Fibroblast of upper back skin (primary cell): ENCODE data around the gene PXT1.

Experiments
- DNase-seq: peaks from one replicate; pipeline ENCODE4 v3.0.0-alpha.2; 2013

PXT1 gene

GRCh38 chr6:36387440-36388303 is 55.0 kb downstream of the PXT1 start, which contains the start of gene ETV7:
ETV7 (minus strand) TSS chr6:36387669; CDS start chr6:36387541, 128 bp downstream.
- DNase-seq, result no peak

GRCh38 chr6:36386495-36387439 is 55.9 kb downstream of the PXT1 start:
- DNase-seq, result peak; percentile 52

GRCh38 chr6:36384095-36384494 is 58.6 kb downstream of the PXT1 start:
- no peak for DNase-seq

GRCh38 chr6:36383606-36384005 is 59.0 kb downstream of the PXT1 start:
- DNase-seq, result no peak

GRCh38 chr6:36382976-36383375 is 59.7 kb downstream of the PXT1 start:
- DNase-seq, result no peak

- no peak for DNase-seq
Observed at GRCh38 chr6:36381502-36382389, 60.9 kb downstream of the PXT1 start.

GRCh38 chr6:36380166-36380565 is 62.5 kb downstream of the PXT1 start:
- DNase-seq, result no peak

GRCh38 chr6:36378936-36379335 is 63.7 kb downstream of the PXT1 start:
- no peak for DNase-seq

GRCh38 chr6:36378243-36378920 is 64.3 kb downstream of the PXT1 start:
- DNase-seq, result no peak

- DNase-seq, result no peak
Observed at GRCh38 chr6:36377594-36377993, 65.1 kb downstream of the PXT1 start.

- DNase-seq, result no peak
Observed at GRCh38 chr6:36376742-36377141, 65.9 kb downstream of the PXT1 start.

- no peak for DNase-seq
Observed at GRCh38 chr6:36376183-36376582, 66.5 kb downstream of the PXT1 start.

GRCh38 chr6:36375644-36376155 is 67.0 kb downstream of the PXT1 start:
- DNase-seq, result no peak

- no peak for DNase-seq
Observed at GRCh38 chr6:36374972-36375371, 67.7 kb downstream of the PXT1 start.

GRCh38 chr6:36374194-36374593 is 68.5 kb downstream of the PXT1 start:
- DNase-seq, result no peak

GRCh38 chr6:36373368-36374019 is 69.2 kb downstream of the PXT1 start:
- no peak for DNase-seq

- no peak for DNase-seq
Observed at GRCh38 chr6:36372088-36372487, 70.6 kb downstream of the PXT1 start.

- DNase-seq, result no peak
Observed at GRCh38 chr6:36371211-36371610, 71.4 kb downstream of the PXT1 start.

- no peak for DNase-seq
Observed at GRCh38 chr6:36370638-36371037, 72.0 kb downstream of the PXT1 start.

GRCh38 chr6:36368921-36369865 is 73.5 kb downstream of the PXT1 start:
- peak; percentile 89 for DNase-seq
